HG02642 (cell line): Measurements from ENCODE around the gene DCAF8.

ENCODE experiments used
- ATAC-seq: cut with Tn5 transposase; IDR thresholded peaks from one replicate; pipeline ENCODE4 v1.9.1; 2021; ENCODE audit warnings: mild to moderate bottlenecking; ENCODE audit not compliant: unreplicated experiment, poor library complexity

DCAF8 gene

DNA sequence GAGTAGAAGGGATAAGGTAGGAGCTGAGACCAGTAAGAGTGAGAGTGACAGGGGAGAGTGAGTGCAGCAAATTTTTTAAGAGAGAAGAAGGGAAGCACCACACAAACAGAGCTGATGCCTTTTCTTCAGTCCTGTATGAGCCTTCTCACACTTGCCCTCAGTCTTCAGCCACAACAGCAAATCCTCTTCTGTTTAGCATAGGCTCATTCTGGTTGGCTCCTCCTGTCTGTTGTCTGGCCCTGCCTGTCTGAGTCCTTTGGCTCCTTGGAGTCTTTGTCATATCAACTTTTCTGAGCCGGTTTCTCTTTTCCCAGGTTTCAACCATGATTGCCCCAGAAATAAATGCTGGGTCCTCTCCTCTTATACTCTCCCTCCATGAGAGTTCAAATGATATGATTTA is 84.7 kb downstream of the DCAF8 start:
- no peak for ATAC-seq

DNA sequence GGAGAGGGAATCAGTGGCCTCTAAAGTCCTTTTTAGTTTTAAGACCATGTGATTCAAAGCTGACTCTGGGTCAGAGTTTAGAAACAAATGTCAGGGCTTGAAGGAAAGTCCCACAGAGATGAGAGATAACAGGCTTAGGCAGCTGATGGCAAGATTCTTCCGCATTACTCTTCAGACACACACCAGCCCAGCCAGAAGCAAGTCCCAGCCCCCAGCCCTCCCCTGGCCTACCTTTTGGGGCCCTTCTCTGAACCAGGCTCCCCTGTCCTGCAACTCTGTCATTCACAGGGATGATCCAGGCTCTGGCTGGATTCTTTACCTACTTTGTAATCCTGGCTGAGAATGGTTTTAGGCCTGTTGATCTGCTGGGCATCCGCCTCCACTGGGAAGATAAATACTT is 85.1 kb downstream of the DCAF8 start:
- ATAC-seq, result no peak

DNA sequence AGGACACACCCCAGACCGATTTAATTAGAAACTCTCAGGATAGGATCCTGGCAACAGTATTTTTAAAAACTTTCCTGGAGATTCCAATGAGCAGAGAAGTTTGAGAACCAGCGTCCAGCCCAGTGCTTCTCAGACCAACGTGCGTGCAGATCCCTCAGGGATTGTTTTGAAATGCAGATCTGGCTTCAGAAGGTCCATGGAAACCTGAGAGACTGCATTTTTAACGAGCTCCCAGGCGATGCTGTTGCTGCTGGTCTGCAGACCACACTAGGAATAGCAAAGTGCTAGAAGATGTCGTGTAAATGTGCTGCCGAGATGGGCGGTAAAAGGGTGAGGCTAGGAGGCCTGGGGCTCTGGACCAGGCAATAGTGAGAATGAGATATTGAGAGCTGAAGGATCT is 90.4 kb downstream of the DCAF8 start:
- no peak for ATAC-seq

DNA sequence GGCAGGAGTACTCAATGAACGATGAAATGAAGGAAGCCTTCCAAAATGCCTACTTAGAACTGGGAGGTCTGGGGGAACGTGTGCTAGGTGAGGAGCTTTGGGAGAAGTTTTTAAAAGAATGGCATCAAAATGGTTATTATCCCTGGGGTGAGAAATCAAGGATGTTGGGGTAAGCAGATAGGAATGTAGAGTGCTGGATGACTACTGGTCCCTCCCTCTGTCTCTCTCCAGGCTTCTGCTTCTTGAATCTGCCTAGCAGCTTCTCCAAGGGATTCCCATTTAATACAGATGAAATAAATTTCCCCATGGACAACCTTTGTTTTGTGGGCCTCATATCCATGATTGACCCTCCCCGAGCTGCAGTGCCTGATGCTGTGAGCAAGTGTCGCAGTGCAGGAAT is 91.0 kb downstream of the DCAF8 start:
- ATAC-seq, result no peak

GRCh38 chr1:160169553-160170399 is 92.6 kb downstream of the DCAF8 start:
- ATAC-seq, result peak; percentile 66

DNA sequence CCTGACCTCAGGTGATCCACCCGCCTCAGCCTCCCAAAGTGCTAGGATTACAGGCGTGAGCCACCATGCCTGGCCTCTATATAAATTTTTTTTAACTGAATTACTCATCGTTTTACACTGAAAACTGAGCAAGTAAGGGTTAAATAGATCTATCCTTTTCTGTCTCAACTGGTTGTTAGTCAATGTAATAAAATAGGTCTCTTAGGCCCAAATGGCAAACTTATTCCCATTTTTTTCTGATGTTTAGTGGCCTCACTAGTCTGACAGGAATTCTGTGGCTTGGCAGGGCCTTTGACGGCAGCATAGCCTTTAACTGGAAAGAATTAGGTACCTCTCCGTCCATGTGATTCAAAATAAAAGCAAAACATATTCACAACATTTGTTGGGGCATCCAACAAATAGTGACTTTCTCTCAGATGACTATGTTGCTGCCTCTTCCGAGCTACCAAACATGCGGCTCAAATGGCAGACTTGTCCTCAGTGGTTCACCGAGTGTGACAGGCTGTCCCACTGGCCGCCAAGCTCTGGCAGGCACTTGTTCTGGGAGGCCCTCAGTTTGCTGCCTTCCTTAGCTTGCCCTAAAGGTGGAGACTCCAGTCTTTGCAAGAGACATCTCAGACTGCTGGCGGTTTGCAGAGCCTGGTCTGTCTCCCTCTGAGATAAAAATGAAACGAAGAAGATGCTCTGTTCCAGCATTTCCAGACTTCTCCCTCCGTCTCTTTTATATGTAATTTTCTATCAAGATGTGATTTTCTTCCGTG is 93.6 kb downstream of the DCAF8 start:
- ATAC-seq, result no peak

DNA sequence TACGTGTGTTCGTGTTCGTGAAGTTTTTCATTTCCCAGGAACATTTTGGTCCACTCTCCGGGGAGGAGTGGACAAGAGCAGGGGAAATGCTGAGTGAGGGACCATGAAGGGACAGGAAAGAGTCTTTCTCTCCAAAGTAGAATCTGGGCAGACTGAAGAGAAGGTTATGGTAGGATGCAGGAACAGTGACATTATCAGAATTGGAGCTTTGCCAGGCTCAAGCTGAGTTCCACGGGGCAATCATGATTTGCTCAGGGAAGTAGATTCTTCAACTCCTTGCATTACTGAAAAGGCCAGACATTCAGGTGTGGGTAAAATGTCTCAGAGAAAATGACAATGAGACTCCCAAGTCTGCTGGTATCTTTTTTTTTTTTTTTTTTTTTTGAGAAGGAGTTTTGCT is 94.3 kb downstream of the DCAF8 start:
- no peak for ATAC-seq

GRCh38 chr1:160167580-160167979 is 94.8 kb downstream of the DCAF8 start:
- no peak for ATAC-seq

GRCh38 chr1:160167056-160167455 is 95.3 kb downstream of the DCAF8 start:
- ATAC-seq, result no peak

DNA sequence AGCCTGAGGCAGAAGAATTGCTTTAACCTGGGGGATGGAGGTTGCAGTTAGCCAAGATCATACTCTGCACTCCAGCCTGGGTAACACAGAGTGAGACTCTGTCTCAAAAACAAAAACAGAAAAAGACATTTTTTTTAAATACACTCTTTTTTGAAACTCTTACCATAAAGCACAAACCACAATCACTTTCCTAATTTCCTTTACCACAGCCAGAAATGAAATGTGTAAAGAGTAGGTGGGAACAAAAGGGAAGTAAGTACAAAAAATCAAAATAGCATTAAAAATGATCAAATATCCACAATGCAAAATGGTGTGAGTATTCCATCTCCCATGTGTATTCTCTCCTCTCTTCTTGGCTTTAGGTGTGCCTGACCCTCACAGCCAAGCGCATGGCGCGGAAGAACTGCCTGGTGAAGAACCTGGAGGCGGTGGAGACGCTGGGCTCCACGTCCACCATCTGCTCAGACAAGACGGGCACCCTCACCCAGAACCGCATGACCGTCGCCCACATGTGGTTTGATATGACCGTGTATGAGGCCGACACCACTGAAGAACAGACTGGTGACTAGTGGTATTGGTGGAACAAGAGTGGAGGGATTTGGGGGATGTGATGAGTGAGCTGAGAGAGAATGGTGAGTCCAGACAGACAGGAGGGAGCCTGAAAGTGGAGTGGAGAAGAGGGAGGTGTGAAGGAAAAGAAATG is 96.0 kb downstream of the DCAF8 start:
- no peak for ATAC-seq
